GM23338 (cell line): Measurements from ENCODE around the gene LCA5. TPM values are rescaled to one million over a fixed set of nuclear protein-coding genes. Genes with fewer than 3 reads are reported as not detected.
A peak's percentile ranks its signal among the peaks of the same experiment; 100 is the strongest.

Source experiments
- ATAC-seq: fragments of 200-7000 bp; cut with Tn5 transposase; 3 replicates; pipeline ENCODE4 v1.9.1; 2020
- DNase-seq: peaks from one replicate; pipeline ENCODE4 v3.0.0-alpha.2; 2015; ENCODE audit warnings: low spot score
- H2AFZ ChIP-seq: fragments of 200-600 bp; sonication (generic); 2 replicates; pipeline ENCODE4 v1.8.0; 2016; ENCODE audit warnings: antibody characterized with exemption, mild to moderate bottlenecking, moderate library complexity
- H3F3A ChIP-seq: fragments of 200-600 bp; sonication (generic); replicated peaks from 2 replicates; pipeline ENCODE4 v1.8.0; 2017; ENCODE audit warnings: antibody characterized with exemption, mixed run types, low read depth
- H3K27ac ChIP-seq: fragments of 200-600 bp; sonication (generic); 2 replicates; pipeline ENCODE4 v1.6.1; 2016; ENCODE audit warnings: low read depth
- H3K27me3 ChIP-seq: fragments of 200-600 bp; sonication (generic); 2 replicates; pipeline ENCODE4 v1.8.0; 2016; ENCODE audit warnings: mild to moderate bottlenecking, mixed run types, moderate library complexity; ENCODE audit not compliant: insufficient read depth
- H3K36me3 ChIP-seq: fragments of 200-600 bp; sonication (generic); 2 replicates; pipeline ENCODE4 v1.8.0; 2016; ENCODE audit warnings: mild to moderate bottlenecking; ENCODE audit not compliant: insufficient read depth
- H3K4me1 ChIP-seq: fragments of 200-600 bp; sonication (generic); 2 replicates; pipeline ENCODE4 v1.8.0; 2016; ENCODE audit warnings: mild to moderate bottlenecking, moderate library complexity; ENCODE audit not compliant: insufficient read depth
- H3K4me2 ChIP-seq: fragments of 200-600 bp; sonication (generic); 2 replicates; pipeline ENCODE4 v1.7.1; 2017; ENCODE audit warnings: mixed run types
- H3K4me3 ChIP-seq: fragments of 200-600 bp; sonication (generic); 2 replicates; pipeline ENCODE4 v1.6.1; 2016; ENCODE audit warnings: mixed run types
- H3K79me2 ChIP-seq: fragments of 200-600 bp; sonication (generic); replicated peaks from 2 replicates; pipeline ENCODE4 v1.8.0; 2017; ENCODE audit warnings: mild to moderate bottlenecking; ENCODE audit not compliant: insufficient read depth
- H3K9me2 ChIP-seq: fragments of 200-600 bp; sonication (generic); 2 replicates; pipeline ENCODE4 v1.8.0; 2017; ENCODE audit not compliant: insufficient read depth
- H4K20me1 ChIP-seq: fragments of 200-600 bp; sonication (generic); replicated peaks from 2 replicates; pipeline ENCODE4 v1.8.0; 2017; ENCODE audit warnings: mild to moderate bottlenecking; ENCODE audit not compliant: insufficient read depth
- H3K27ac Mint-ChIP-seq: 2 replicates; pipeline ENCODE4 v1.8.0; 2020; ENCODE audit warnings: inconsistent platforms, mild to moderate bottlenecking, moderate library complexity, mixed read lengths
- H3K27me3 Mint-ChIP-seq: 3 replicates; pipeline ENCODE4 v1.8.0; 2022; ENCODE audit warnings: low read depth, mild to moderate bottlenecking, moderate library complexity, mixed read lengths, inconsistent platforms; ENCODE audit not compliant: insufficient read depth, poor library complexity
- H3K36me3 Mint-ChIP-seq: 3 replicates; pipeline ENCODE4 v1.8.0; 2021; ENCODE audit warnings: low read depth, mild to moderate bottlenecking, inconsistent platforms, moderate library complexity, mixed read lengths
- H3K4me1 Mint-ChIP-seq: 3 replicates; pipeline ENCODE4 v1.8.0; 2020; ENCODE audit warnings: mild to moderate bottlenecking, inconsistent platforms, mixed read lengths
- H3K4me3 Mint-ChIP-seq: 3 replicates; pipeline ENCODE4 v1.8.0; 2021; ENCODE audit warnings: moderate library complexity, mild to moderate bottlenecking, inconsistent platforms, mixed read lengths
- H3K9me3 Mint-ChIP-seq: 3 replicates; pipeline ENCODE4 v1.8.0; 2020; ENCODE audit warnings: moderate library complexity, mild to moderate bottlenecking, inconsistent platforms, mixed read lengths
- CTCF ChIP-seq, 2 experiments: fragments of 200-600 bp in 1 of 2; sonication (generic) in 1 of 2; conservative IDR thresholded peaks; 2 replicates each; pipeline versions ENCODE4 v1.5.1 to v1.6.1; 2016 to 2017; ENCODE audit warnings: antibody characterized with exemption in 2 of 2, low read depth in 2 of 2, mild to moderate bottlenecking in 2 of 2, moderate library complexity in 1 of 2
- ETS1 ChIP-seq: IDR thresholded peaks from 2 replicates; pipeline ENCODE4 v1.6.1; 2016; ENCODE audit warnings: antibody characterized with exemption
- EZH2 ChIP-seq: fragments of 200-600 bp; sonication (generic); IDR thresholded peaks from one replicate; pipeline ENCODE4 v1.8.0; 2017; ENCODE audit warnings: antibody characterized with exemption, mild to moderate bottlenecking, low read depth; ENCODE audit not compliant: unreplicated experiment
- JUNB ChIP-seq: IDR thresholded peaks from one replicate; pipeline ENCODE4 v1.6.1; 2016; ENCODE audit warnings: antibody characterized with exemption; ENCODE audit not compliant: unreplicated experiment
- NANOG ChIP-seq: IDR thresholded peaks from 2 replicates; pipeline ENCODE4 v1.6.1; 2016; ENCODE audit warnings: antibody characterized with exemption, borderline replicate concordance
- POLR2AphosphoS5 ChIP-seq: IDR thresholded peaks from 2 replicates; pipeline ENCODE4 v1.6.1; 2016; ENCODE audit warnings: antibody characterized with exemption, low read depth
- STAT1 ChIP-seq: IDR thresholded peaks from one replicate; pipeline ENCODE4 v1.6.1; 2016; ENCODE audit warnings: antibody characterized with exemption; ENCODE audit not compliant: unreplicated experiment
- ZNF462 ChIP-seq: fragments of 250-450 bp; sonication (Bioruptor Pico); IDR thresholded peaks from 2 replicates; pipeline ENCODE4 v1.5.0; 2020; ENCODE audit warnings: mild to moderate bottlenecking, moderate library complexity
- polyA plus RNA-seq: library from polyadenylated mRNA; unstranded; fragments of >200 nt; fragmentation: Nextera tagmentation; extraction: Ambion mirVana; gene quantifications from 2 replicates; pipeline ENCODE4 v1.2.1, GENCODE V29; 2016
- total RNA-seq: library from RNA; depleted of rRNA; stranded (reverse); fragments of >200 nt; shearing (Covaris generic); gene quantifications from 2 replicates; pipeline ENCODE4 v1.2.3, GENCODE V29; 2014

LCA5 gene
- total and polyA plus RNA-seq, 2 experiments from 2014 or later: 4.2 TPM

GRCh38 chr6:79568996-79569395 lies 31.8 kb upstream of the LCA5 start:
- Histone ChIP-seq H2AFZ (no peak overlapping the region), H4K20me1 (no peaks in the 10 kb centered on the region), H3K9me2 (no peaks in the 10 kb centered on the region), H3K27ac (peak overlapping the region; percentile 82), H3K4me2 (peak overlapping the region; percentile 14), H3K36me3 (no peaks in the 10 kb centered on the region), H3K4me1 (peaks cover 35% of the 10 kb centered on the region), H3F3A (no peaks in the 10 kb centered on the region), H3K27me3 (no peaks in the 10 kb centered on the region), H3K4me3 (no peak overlapping the region), H3K79me2 (no peaks in the 10 kb centered on the region)
- Mint-ChIP-seq H3K36me3 (no peaks in the 10 kb centered on the region), H3K4me1 (peaks cover 50% of the 10 kb centered on the region), H3K27ac (peak overlapping the region; percentile 98), H3K9me3 (no peaks in the 10 kb centered on the region), H3K4me3 (no peak overlapping the region), H3K27me3 (peaks cover 2% of the 10 kb centered on the region)
- DNase-seq (no peak), ATAC-seq (no peak)
- no peak for TF ChIP-seq ETS1
- TF ChIP-seq POLR2AphosphoS5: no peak
- no peak for TF ChIP-seq EZH2
- TF ChIP-seq STAT1: no peak
- TF ChIP-seq ZNF462 (CRISPR knock-in tag): no peak

- H3K9me3 Mint-ChIP-seq: no peaks in the 10 kb centered on the region
- no peak overlapping the region for H3K27ac Mint-ChIP-seq
- H3K79me2 ChIP-seq: no peaks in the 10 kb centered on the region
- TF ChIP-seq JUNB: no peak
- TF ChIP-seq EZH2: no peak
- no peak for TF ChIP-seq CTCF (conservative IDR thresholded peaks at IDR 0.05; ENCODE audit: low read depth in 2 of 2)
- TF ChIP-seq NANOG: no peak
Measured at GRCh38 chr6:79564636-79565035, 27.4 kb upstream of the LCA5 start.

More at GRCh38 chr6:79564636-79565035, 27.4 kb upstream of the LCA5 start:
- Histone ChIP-seq H3K27ac (no peak overlapping the region), H2AFZ (no peak overlapping the region), H3K27me3 (no peaks in the 10 kb centered on the region), H3K36me3 (no peaks in the 10 kb centered on the region), H3K4me1 (peaks cover 8% of the 10 kb centered on the region), H3F3A (no peaks in the 10 kb centered on the region), H3K4me3 (no peak overlapping the region), H4K20me1 (no peaks in the 10 kb centered on the region), H3K9me2 (no peaks in the 10 kb centered on the region), H3K4me2 (no peak overlapping the region)
- ATAC-seq (no peak), DNase-seq (no peak)
- Mint-ChIP-seq H3K4me1 (peaks cover 18% of the 10 kb centered on the region), H3K4me3 (no peak overlapping the region), H3K27me3 (peaks cover 4% of the 10 kb centered on the region), H3K36me3 (no peaks in the 10 kb centered on the region)
